GM21526 (cell line): ENCODE measurements around the gene BAIAP2L1.

ENCODE experiments used
- ATAC-seq: cut with Tn5 transposase; IDR thresholded peaks from one replicate; pipeline ENCODE4 v1.9.1; 2021; ENCODE audit warnings: moderate library complexity; ENCODE audit not compliant: unreplicated experiment, low FRiP score

BAIAP2L1 gene

DNA sequence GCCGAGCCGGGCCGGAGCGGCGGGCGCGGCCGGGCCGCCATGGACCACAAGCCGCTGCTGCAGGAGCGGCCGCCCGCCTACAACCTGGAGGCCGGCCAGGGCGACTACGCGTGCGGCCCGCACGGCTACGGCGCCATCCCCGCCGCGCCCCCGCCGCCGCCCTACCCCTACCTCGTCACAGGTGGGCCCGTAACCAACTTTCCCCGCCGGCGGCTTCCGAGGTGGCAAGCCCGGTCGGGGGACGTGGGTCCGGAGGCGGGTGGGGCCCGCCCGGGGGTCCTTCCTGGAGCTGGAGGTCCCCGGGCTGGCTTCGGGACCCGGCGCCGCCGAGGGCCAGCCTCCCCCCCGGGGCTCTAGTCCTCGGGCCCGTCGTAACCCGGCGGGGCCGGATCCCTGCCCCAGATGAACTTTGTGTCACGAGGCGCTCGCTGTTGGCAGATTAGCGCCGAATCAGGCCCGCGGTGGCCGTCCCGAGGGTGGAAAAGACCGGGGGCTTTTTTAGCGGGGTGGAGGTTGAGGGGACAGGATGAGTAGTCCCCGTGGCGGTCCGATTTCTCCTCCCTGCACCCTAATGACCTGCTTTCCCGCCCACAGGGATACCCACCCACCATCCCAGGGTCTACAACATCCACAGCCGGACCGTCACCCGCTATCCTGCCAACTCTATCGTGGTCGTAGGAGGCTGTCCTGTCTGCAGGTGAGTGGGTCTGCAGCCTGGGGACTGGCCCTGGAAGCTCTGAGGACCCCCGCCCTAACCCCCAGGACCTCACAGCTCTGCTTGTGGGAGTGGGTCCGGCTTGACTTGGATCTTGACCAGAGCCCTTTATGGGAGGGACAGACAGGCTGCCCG, 118.9 kb downstream of the BAIAP2L1 start:
- ATAC-seq: peak; percentile 9

DNA sequence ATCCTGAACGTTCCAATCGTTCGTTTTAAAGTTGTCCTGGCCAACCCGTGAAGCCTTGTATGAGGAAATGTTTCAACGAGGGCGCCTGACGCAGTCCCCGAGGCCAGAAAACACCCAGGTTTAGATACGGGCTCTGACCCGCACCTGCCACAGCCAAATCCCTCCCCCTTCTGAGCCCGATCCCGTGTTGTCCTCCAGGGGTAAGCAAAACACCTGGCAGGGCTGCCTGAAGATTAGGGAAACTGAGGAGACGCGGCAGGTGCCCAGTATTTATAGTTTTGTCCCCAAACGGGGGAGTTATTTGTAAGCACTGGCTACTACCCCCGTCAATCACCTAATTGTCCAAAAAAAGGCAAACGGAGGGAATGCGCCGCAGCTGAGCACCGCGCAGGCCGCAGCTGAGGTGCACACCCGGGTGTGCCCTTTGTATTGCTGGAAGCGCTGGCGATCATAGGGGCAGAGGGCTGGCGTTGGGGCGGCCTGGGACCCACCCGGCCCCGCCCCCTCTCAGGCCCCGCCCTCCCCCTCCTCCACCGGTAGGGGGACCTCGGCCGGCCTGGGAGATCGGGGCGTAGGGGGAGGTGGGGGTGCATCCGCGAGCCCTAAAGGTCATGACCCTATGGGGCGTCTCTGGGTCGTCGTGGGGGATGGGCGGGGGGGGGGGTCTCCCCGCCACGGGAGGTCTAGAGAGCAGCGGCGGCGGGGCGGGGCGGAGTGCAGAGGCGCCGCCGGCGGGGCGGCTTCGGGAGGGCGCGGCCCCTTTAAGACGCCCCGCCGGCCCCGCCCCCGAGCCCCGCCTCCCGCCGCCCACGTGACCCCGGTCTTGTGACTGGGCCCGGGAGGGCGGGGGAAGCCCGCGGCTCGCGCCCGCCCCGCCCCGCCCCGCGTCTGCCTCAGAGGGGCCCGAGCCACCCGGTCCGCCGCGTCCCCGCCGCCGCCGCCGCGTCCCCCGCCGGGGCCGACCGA, 119.8 kb downstream of the BAIAP2L1 start, which contains the start of gene BRI3:
Gene BRI3, plus strand, starts transcription at position 896 of the 966 bp plus-strand sequence. CDS start 110 bp downstream, outside the sequence.
- ATAC-seq: peak; percentile 74

DNA sequence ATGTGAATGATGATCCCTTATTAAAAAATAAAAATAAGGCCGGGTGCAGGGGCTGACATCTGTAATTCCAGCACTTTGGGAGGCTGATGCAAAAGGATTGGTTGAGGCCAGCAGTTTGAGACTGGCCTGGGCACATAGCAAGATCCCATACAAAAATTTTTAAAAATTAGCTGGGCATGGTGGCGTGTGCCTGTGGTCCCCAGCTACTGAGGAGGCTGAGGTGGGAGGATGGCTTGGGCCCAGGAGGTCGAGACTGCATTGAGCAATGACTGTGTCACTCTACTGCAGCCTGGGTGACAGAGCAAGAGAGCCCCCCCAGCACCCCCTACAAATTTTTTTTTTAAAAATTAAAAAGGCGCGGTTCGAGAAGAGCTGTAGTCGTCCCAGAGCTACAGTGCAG, 120.6 kb downstream of the BAIAP2L1 start:
- ATAC-seq: no peak

DNA sequence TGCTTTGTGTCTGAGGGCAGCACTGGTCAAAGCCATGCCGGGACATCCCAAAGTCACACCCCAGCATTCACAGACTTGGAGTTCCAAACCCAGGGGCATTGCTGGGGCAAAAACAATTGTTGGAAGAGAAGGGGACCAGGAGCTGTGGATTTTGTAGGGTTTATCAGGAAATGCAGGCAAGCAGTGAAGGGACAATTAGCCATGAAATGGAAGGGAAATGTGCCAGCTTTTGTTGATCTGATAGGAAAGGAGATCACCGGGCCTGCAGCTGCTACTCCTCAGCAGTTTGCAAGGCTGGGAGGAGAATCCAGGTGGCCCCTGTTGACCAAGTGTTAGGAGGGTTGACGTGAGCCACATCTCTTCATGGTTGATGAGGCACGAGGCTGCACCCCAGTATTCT, 122.0 kb downstream of the BAIAP2L1 start:
- no peak for ATAC-seq

DNA sequence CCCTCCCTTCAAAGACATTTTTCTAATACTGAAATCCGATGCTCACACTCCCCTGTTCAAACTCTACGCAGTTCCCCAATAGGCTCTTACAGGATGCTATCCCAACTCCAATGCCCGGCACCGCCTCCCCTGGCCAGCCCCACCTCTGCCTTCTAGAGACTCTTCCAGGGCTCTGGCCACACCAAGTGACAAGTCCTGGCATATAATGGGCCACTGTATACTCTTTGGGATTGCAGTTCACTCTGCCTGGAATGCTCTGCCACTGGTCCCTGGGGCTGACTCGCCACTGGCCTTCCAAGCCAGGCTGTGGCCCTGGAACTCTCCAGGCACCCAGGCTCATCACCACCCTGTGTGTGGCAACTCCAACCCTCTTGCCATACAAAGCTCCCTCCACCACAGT, 122.5 kb downstream of the BAIAP2L1 start:
- ATAC-seq: no peak

DNA sequence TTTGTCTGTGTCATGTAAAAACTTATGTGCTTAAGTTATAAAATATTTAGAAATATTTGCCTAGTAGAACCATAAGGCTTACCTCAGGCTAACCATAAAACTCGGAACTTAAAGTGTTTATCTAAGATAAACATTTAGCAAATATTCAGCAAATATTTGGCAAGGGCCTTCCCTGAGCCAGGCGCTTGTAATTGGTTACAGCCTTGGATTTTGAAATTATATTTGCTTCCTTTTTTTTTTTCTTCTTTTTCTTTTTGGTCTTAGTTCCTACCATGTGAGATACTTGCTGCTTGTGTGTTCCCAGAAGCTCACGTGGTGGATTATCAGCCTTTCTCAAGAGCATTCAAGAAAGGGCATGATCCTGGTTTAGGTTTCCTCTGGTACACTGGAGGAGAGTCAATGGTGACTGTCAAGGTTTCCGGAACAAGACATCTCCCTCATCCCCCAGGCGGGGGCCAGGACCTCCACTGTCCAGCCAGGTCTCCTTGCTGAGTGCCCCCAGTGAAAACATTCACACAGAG, 124.6 kb downstream of the BAIAP2L1 start:
- ATAC-seq: no peak

DNA sequence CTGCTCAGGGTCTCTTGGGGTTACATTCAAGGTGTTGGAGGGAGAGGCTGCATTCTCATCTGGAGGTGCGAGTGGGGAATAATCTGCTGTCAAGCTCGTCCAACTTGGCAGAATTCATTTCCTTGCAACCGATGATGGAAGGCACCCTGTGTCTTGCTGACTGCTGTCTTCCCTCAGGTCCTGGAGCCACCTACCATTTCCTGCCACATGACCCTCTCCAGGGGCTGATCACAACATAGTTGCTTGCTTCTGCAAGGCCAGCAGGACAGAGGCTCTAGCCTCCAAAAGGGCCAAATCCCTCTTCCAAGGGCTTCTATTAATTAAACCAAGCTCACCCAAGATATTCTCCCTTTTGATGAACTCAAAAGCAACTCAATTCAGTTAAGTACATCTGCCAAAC, 133.6 kb downstream of the BAIAP2L1 start:
- no peak for ATAC-seq

DNA sequence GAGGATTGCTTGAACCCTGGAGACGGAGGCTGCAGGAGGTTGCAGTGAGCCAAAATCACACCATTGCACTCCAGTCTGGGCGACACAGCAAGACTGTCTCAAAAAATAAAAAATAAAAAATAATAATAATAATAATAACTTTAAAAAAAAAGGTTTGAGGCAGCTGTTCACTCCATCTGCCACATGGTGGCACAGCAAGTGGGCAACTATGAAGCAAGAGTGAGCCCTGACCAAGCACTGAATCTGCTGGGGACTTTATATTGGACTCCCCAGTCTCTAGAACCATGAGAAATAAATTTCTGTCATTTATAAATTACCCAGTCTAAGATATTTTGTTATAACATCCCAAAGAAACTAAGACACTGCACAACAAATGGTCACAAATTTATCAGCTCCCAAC, 134.1 kb downstream of the BAIAP2L1 start:
- ATAC-seq: no peak

DNA sequence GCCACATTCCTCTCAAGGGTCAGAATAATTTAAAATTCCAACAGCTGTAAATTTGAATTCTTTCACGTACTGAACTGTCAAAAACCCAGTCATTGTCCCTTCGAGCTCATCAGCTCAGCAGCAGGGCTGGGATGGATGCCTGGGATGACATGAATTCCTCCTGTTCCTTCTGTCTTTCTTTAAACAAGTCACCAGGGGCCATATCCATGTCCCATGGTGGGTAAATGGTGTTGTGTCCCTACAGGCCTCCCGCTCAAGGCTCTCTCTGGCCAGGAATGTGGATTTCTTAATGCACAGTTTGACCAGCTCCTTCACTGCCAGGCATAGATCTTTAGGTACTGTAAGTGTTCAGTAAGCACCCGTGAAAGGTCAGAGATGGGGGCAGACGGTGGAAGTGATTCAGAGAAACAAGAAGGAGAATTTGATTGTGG, 135.0 kb downstream of the BAIAP2L1 start:
- ATAC-seq: no peak

DNA sequence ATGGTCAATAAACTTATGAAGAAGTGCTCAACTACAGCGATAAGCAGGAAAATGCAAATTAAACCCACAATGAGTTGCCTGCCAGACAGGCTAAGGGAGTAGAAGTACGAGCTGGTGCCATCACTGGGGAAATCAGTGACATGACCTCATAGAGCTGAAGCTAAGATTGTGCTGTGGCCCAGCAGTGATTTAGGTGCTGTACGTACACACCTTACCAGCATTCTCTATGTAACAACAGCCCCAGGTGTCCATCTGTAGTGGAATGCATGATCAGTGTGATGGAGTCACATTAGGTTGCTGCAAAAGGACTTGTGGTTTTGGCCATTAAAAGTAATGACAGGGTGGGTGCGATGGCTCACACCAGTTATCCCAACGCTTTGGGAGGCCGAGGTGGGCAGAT, 143.2 kb downstream of the BAIAP2L1 start:
- no peak for ATAC-seq

DNA sequence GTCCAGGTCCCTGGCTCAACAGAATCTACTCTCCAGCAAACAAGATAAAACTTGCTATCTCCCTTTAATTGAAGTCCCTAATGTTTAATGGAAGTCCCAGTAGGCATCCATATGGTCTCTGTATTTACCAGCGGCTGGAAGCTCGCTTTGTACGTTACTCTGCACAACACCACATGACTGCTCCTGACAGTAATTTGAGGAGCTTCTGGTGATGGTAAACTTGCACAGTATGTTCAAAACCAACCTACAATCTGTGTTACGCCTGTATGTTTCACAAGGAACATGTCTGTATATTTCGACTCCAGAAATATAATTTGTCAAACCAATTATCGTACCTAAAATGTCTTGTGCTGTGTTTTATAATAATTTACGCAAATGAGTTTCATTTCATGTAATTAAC, 144.5 kb downstream of the BAIAP2L1 start:
- ATAC-seq: no peak

DNA sequence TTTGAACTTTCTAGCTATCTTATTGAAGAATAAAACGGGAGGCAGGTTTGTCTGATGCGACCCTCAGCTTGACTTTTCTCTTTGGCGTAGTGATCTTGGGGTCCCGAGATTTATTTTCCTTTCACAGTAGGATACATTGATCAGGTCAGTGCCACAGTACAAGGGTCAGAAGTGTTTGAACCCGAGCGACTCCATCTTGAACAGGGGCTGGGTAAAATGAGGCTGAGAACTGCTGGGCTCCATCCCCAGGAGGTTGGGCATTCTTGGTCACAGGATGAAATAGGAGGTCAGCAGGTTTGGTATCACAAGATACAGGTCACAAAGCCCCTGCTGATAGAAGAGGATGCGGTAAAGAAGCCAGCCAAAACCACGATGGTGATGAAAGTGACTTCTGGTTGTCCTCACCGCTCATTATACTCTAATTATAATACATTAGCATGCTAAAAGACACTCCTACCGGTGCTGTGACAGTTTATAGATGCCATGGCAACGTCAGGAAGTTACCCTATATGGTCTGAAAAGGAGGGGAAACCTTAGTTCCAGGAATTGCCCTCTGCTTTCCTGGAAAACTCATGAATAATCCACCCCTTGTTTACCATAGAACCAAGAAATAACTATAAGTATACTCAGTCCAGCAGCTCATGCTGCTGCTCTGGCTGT, 145.8 kb downstream of the BAIAP2L1 start:
- ATAC-seq: no peak

DNA sequence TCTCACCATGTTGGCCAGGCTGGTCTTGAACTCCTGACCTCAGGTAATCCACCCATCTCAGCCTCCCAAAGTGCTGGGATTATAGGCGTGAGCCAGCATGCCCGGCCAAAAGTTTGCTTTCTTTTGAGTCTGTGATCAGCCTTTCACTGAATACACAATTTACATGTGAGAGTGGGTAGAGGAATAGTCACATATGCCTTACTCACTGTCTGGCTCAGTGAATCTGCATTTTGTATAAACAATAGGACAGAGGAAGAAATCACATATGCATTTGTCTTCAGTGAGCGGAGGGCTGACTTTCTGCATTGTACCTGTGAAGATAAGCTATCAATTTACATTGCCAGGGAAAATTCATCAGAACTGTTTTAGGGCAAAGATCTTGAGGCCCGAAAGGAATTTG, 146.4 kb downstream of the BAIAP2L1 start:
- ATAC-seq: no peak

DNA sequence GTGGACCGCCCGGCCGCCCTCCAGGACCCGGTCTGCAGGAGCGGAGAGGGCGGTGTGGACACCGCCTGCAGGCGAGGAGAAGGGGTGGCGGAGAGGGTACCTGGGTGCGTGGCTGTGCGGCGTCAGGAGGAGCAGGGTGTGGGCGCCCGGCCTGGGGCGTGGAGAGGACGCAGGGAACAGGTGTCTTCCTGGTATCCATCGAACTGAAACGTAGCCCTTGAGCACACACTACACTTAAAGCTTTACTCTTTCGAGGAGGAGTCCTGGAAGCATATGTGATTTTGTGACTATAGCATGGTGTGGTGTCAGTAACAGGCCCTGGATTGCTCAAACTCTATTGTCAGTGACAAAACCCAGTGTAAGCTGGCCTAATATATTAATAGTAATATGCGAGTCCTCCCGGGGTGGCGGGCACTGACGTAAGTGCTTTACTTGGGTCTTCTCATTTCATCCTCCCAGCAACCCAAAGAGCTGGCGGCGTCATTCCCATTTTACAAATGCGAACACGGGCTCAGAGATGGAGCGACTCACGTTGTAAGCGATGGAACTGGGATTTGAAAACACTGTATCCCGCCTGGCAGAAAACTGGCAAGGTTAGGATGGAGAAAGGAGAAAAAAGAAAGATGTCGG, 148.3 kb downstream of the BAIAP2L1 start:
- ATAC-seq: no peak

DNA sequence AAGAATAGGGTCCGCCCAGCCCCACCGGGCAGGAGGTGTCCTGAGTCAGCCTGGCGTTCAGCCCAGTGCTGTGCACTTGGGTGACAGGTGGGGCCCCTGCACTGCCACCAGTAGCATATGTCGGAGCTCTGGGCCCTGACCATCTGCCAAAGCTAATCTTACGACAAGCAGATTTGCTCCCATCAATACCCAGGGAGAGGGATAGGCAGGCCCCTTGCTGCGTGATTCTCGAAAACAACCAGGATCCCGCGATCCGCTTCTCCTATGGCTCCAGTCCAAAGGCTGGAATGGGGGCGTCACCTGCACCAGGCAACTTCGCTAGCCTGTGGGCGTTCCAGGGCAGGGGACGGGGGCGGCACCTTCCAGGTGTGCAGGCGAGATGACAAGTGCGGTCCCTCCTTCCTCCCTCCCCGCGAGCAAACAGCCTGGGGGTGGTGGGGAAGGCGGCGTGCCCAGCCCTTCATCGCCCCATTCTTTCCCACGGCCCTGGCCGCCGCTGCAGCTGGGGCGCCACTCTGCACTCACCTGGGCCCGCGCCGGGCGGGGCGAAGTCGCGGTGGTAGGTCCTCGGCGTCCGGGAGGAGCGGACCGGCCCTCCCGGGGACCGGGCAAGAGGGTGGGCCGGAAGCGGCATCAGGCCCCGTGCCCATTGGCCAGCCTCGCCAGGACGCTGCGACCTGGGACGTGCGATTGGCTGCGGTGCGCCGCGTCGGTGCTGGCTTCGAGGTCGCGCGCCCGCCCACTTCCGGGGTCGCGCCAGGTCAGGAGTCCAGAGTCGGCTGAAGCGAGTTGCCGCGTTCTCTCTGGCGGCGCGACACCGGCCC, 149.1 kb downstream of the BAIAP2L1 start, which contains the start of gene TECPR1:
Gene TECPR1, minus strand, starts transcription at position 632 of the 824 bp plus-strand sequence. CDS start 6,086 bp downstream, outside the sequence.
- peak; percentile 95 for ATAC-seq

DNA sequence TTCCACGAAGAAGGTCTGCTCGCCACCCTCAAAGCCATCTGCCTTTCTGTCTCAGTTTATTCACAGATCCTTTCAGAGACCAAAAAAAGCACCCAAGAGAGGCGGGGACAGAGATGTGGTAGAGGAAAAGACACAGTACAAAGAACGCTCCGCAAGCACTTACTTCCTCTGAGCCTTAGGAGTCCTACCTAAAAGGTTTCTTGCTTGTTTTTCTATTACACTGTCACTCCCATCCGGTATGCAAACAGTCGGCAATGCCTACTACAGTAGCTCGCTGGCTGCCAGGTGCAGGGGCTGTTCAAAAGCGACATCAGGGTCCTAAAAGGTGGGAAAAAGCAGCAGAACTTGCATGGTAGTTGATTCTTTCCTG, 149.7 kb downstream of the BAIAP2L1 start:
- ATAC-seq: peak; percentile 39

DNA sequence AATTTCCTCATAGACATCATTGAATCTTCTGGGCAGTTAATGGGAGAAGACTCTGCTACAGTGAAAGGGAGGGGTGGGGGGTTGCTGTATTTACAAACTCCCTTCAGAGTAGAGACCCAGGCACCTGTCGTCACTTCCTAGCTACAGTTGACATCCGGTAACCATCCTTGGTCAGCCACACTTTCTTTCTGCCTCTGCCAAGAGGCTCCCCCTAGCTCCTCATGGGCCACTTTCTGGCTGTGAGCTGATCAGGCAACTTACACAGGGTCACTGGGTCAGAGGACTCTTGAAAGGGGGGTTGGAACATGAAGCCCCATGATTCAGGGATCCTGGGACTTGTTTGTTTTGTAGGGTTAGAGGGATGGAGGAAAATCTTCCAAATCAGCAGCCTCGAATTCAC, 150.1 kb downstream of the BAIAP2L1 start:
- ATAC-seq: no peak

DNA sequence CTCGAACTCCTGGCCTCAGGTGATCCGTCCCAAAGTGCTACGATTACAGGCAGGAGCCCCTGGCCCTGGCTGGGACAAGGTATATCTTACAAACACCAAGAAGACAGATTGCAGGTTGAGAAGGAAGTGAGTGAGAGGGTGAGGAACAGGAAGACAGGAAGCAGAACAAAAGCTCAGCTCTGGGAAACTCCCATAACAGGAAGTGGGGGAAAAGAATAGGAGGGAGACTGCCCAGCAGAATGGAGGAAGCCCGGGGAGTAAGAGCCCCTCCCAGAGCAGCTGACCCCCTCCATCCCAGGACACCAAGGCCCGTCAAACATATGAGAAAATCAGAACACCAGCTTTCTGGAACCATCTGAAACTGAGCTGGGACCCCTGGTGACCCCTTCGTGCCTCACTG, 151.8 kb downstream of the BAIAP2L1 start:
- no peak for ATAC-seq

DNA sequence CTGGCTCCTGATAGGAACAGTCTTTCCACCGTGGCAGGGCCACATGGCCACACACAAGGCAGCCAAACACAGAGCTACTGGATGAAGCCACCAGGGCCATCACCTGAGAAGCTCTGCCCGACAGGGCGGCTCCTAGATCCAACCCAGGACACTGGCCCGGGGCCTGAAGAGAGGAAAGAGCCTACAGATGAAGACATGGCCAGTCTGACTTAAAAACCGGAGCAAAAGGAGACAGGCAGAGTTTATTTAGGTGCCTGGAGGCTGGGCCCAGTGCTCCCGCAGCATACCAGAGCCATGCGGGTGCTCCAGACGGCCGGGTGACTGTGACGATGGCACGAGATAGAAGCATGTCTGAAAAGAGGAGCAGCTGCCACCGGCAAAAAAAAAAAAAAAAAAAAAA, 152.7 kb downstream of the BAIAP2L1 start:
- ATAC-seq: no peak
